ENCODE measurements around the gene ZBTB7C. TPM values are rescaled to one million over a fixed set of nuclear protein-coding genes. Genes with fewer than 3 reads are reported as not detected.

The ZBTB7C gene
- total and polyA plus RNA-seq, 4 donors: 3.2 to 10.9 (median 3.7) TPM

DNA sequence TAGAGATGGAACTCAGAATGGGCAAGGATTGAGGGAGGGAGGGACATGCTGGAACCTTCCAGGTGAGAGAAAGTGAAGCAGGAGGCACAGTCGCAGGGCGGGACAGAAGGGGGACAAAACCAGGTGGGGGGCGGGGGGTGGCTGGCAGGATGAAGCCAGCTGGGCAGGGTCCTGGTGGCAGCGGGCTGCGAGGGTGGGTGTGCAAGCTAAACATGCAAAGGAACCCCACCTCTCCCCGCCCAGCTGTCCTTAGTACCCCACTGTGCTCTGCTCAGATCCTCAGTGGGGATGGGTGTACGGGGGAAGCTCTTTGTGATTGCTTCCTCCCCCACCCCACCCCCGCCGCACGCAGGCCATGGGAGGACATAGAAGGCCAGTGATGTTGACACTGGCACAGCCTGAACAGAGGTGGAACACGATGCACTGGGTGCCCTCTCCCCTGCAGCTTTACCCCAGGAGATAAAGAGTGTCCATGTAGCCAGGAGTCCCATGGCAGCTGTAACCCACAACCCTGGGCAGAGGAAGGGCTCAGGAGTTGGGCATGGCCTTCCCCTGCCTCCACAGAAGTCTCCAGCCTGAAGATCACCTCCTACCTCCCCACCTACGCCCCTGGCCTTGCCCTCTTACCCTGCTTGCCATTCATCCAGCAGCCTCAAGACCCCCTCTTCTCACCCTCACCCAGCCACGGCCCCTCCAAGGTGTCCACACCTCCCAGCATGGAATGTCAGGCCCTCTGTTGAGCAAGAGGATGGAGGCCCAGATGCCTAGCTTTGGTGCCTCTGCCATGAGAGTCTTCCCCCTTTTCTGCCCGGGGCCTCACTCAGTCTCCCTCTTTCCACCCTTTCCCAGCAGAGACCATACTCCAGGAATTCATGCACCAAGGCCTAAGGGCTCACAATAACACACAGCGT lies 206.6 kb downstream of the ZBTB7C start:
- Histone ChIP-seq H3K9me3 (ENCODE audit: control insufficient read depth in 4 of 4, insufficient read depth in 3 of 4, low read length in 3 of 4) (no peaks in the 10 kb centered on the region), H3K9ac (ENCODE audit: insufficient read depth in 1 of 2, low read length in 2 of 2) (no peak overlapping the region), H3K4me3 (no peak overlapping the region), H3K27ac (ENCODE audit: low read depth in 1 of 2, low read length in 1 of 2) (no peak overlapping the region), H3K27me3 (ENCODE audit: control insufficient read depth in 3 of 3, insufficient read depth in 3 of 3, low read length in 2 of 3) (no peaks in the 10 kb centered on the region), H3K36me3 (ENCODE audit: control insufficient read depth in 4 of 4, insufficient read depth in 4 of 4, low read length in 4 of 4) (no peaks in the 10 kb centered on the region), H3K4me1 (ENCODE audit: control insufficient read depth in 5 of 5, insufficient read depth in 5 of 5, low read length in 5 of 5) (no peaks in the 10 kb centered on the region)
- ATAC-seq (ENCODE audit: insufficient read depth, low FRiP score) (no peak), DNase-seq (no peak)
- TF ChIP-seq, protein P1, sequence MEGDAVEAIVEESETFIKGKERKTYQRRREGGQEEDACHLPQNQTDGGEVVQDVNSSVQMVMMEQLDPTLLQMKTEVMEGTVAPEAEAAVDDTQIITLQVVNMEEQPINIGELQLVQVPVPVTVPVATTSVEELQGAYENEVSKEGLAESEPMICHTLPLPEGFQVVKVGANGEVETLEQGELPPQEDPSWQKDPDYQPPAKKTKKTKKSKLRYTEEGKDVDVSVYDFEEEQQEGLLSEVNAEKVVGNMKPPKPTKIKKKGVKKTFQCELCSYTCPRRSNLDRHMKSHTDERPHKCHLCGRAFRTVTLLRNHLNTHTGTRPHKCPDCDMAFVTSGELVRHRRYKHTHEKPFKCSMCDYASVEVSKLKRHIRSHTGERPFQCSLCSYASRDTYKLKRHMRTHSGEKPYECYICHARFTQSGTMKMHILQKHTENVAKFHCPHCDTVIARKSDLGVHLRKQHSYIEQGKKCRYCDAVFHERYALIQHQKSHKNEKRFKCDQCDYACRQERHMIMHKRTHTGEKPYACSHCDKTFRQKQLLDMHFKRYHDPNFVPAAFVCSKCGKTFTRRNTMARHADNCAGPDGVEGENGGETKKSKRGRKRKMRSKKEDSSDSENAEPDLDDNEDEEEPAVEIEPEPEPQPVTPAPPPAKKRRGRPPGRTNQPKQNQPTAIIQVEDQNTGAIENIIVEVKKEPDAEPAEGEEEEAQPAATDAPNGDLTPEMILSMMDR (IDR thresholded peaks at IDR 0.05; ENCODE audit: control extremely low read depth, extremely low read depth): no peak
- WGBS, 2 donors: 87 to 92% methylated on average over 14 to 15 of the region's 15 CpGs

DNA sequence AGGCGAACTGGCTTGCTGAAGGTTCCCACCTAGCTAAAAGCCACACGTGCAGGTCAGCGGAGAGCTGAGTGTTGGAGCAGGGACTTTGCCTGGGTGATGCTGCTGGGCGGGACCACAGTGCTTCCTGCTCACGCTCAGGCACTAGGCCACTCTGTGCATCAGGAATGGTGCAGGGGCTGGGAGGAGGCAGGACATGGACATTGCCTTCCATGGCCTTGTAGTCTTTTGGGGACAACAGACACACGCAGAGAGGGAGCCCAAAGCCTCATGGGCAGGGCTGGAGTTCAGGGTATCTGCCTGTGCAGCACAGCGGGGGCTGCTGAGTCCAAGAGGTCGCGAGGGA lies 207.2 kb downstream of the ZBTB7C start:
- WGBS, 2 donors: 89 to 94% methylated on average over 9 of the region's 9 CpGs
- DNase-seq: no peak
- H3K27me3 ChIP-seq (ENCODE audit: control insufficient read depth in 3 of 3, insufficient read depth in 3 of 3, low read length in 2 of 3): no peaks in the 10 kb centered on the region
- no peak overlapping the region for H3K9ac ChIP-seq (ENCODE audit: insufficient read depth in 1 of 2, low read length in 2 of 2)
- H3K9me3 ChIP-seq (ENCODE audit: control insufficient read depth in 4 of 4, insufficient read depth in 3 of 4, low read length in 3 of 4): no peaks in the 10 kb centered on the region
- ATAC-seq (ENCODE audit: insufficient read depth, low FRiP score): no peak
- no peak overlapping the region for H3K27ac ChIP-seq (ENCODE audit: low read depth in 1 of 2, low read length in 1 of 2)
- H3K4me1 ChIP-seq (ENCODE audit: control insufficient read depth in 5 of 5, insufficient read depth in 5 of 5, low read length in 5 of 5): no peaks in the 10 kb centered on the region
- H3K4me3 ChIP-seq: no peak overlapping the region
- no peaks in the 10 kb centered on the region for H3K36me3 ChIP-seq (ENCODE audit: control insufficient read depth in 4 of 4, insufficient read depth in 4 of 4, low read length in 4 of 4)
- TF ChIP-seq, protein P1 (IDR thresholded peaks at IDR 0.05; ENCODE audit: control extremely low read depth, extremely low read depth): no peak

DNA sequence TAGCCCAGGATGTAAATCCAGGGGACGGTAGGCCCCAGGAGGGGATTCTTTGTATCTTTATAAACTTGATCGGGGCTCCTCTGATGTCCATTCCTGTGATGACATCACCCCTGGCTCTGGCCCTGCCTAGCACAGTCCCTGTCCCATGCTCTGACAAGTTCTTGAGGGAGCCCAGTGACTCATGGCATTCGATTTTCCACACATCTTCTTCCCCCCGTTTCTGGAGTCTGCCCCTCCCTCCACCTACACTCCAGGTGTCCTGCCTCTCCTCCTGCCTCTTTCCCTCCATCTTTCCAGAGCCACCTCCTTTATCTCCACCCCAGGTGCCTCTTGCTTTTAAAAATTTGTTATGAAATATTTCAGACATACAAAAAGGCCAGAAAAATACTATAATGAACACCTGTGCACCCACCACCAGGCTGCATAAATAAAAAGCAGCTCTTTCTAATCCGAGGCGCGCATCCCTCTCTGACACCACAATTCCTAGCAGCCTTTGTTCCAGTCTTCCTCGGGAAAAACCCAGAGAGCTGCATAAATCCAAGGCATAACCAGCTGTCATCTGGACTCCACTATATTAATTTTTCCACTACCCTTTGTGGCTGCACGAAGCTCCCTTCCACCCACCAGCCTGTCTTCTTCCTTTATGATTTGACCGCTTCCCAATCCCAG lies 207.7 kb downstream of the ZBTB7C start:
- H3K9me3 ChIP-seq (ENCODE audit: control insufficient read depth in 4 of 4, insufficient read depth in 3 of 4, low read length in 3 of 4): no peaks in the 10 kb centered on the region
- no peak for DNase-seq
- H3K36me3 ChIP-seq (ENCODE audit: control insufficient read depth in 4 of 4, insufficient read depth in 4 of 4, low read length in 4 of 4): no peaks in the 10 kb centered on the region
- H3K27me3 ChIP-seq (ENCODE audit: control insufficient read depth in 3 of 3, insufficient read depth in 3 of 3, low read length in 2 of 3): no peaks in the 10 kb centered on the region
- no peaks in the 10 kb centered on the region for H3K4me1 ChIP-seq (ENCODE audit: control insufficient read depth in 5 of 5, insufficient read depth in 5 of 5, low read length in 5 of 5)
- no peak overlapping the region for H3K4me3 ChIP-seq
- ATAC-seq (ENCODE audit: insufficient read depth, low FRiP score): no peak
- WGBS, 2 donors: 78 to 84% methylated on average over 10 of the region's 10 CpGs
- no peak overlapping the region for H3K9ac ChIP-seq (ENCODE audit: insufficient read depth in 1 of 2, low read length in 2 of 2)
- TF ChIP-seq, protein P1 (IDR thresholded peaks at IDR 0.05; ENCODE audit: control extremely low read depth, extremely low read depth): no peak
- no peak overlapping the region for H3K27ac ChIP-seq (ENCODE audit: low read depth in 1 of 2, low read length in 1 of 2)

Measured in lung (tissue), 12 donors.